HG03280 (cell line): ENCODE results near the gene FAM199X.

ENCODE experiments used
- ATAC-seq: cut with Tn5 transposase; IDR thresholded peaks from one replicate; pipeline ENCODE4 v1.9.1; 2021; ENCODE audit warnings: mild to moderate bottlenecking, moderate library complexity; ENCODE audit not compliant: unreplicated experiment

Gene FAM199X

DNA sequence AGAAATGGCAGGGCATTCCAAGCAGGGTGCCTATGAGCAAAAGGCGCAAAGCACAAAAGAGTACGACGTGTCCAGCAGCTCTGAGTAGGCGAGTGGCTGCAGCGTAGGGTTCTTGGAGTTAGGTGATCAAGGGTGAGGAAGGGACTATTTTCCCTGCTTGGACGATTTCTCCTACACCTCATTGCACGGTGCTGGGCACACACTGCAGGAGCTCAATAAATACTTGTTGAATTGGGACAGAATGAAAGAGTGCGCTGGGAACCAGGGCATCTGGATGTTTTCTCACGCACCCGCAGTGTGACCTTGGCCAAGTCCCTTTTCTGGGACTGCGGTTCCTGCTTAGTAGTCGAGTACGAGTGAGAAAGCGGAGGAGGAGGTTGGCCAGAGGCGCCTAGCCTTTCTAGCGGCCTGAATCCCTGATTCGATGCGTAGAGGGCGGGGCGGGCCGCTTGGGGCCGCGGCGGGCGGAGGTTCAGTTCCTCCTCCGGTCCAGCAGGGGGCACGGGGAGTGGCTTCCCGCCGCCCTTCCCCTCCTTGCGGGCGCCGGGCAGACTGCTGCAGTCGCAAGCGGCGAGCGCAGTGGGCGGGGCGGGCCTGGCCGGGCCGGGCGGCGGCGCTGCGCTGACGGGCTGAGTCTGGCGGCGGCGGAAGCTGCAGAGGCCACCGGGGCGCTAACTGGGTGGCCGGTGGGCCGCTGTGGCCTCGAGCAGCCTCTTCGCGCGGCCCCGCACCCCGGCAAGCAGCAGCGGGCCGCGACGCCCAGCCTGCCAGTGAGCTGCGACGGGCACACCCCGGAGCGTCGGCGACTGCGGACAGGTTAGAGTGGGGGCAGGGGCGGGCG is at the start of gene FAM199X:
TSS of gene FAM199X (plus strand) at position 560 of the 841 bp plus-strand sequence. CDS start 333 bp downstream, outside the sequence.
- peak; percentile 98 for ATAC-seq

DNA sequence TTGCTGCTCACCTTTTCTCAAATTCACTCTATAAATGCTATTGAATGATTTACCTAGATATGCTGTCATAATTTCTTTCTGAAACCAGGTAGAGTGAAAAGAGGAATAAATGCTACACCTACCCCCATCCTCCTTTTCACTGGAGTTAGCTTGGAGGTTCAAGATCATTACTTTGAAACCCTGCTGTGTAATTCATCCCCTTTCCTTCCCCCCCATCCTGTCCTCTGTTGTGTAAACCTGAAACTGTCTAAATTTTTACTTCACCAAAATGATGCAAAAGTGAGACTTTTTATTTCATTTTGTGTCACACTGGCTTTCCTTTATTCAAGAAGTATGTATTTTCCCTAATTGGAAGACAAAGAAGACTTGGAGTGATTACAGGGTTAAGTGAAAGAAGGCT is 48.5 kb upstream of the FAM199X start:
- ATAC-seq = no peak

DNA sequence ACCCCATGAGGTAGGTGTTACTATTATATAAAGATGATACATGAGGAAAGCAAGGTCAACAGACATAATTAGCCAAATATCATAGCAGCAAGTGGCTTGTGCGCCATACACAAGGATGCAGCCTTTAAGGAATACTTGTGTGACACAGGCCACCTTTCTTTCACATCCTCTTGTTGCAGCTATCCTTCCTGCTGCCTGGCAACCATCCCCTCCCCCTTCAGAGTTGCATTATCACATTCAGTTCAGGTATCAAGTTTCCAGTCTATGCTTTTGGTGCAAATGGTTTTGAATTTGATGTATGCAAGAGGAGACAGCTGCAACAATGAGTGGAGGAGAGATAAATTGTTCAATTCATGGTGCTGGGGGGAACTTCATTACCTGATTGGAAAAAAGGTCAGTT is 47.5 kb upstream of the FAM199X start:
- ATAC-seq = no peak

DNA sequence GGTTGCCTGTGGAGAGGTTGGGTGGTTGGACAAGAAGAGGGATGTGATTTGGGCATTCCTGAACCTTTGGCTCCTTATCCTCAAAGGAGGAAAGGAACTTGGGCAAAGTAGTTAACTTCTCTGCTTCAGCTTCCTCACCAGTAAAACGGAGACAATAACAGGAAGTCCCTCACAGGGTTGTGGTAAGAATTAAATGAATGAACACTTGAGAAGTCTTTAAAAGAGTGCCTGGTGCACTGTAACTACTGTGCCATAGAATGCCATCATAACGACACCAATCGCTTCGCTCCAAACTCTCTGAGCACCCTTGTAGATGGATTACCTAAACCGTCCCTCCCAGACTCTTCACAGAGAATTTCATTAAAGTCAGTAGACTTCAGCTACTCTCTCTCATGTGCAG is 43.4 kb upstream of the FAM199X start:
- ATAC-seq = no peak

DNA sequence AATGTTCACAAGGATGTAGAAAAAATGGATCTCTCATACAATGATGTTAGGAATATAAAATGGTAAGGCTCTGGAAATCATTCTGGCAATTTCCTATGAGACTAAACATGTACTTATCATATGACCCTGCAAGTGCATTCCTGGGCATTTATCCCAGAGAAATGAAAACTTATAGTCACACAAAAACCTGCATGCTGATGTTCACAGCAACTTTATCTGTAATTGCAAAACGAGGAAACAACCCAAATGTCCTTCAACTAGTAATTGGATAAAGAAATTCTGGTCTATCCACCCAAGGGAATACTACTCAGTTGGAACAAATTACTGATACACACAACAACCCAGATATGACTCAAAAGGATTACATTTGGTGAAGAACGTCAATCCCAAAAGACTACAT is 39.4 kb upstream of the FAM199X start:
- ATAC-seq = no peak

DNA sequence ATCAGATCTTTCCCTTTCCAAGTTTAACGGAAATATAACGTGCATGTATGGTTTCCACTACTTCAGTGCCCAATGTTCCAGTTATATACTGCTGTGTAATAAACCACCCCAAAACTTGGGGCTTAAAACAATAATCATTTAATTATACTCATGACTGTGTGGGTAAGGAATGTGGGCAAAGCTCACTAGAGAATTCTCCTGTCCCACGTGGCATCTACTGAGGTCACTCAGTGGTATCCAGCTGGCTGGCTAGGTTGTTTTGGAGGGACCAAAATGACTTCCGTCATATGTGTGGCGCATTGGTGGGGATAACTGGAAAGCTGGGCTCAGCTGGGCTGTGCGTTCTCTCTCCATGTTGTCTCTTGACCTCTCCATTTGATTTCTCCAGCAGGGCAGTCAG is 35.4 kb upstream of the FAM199X start:
- ATAC-seq = no peak

DNA sequence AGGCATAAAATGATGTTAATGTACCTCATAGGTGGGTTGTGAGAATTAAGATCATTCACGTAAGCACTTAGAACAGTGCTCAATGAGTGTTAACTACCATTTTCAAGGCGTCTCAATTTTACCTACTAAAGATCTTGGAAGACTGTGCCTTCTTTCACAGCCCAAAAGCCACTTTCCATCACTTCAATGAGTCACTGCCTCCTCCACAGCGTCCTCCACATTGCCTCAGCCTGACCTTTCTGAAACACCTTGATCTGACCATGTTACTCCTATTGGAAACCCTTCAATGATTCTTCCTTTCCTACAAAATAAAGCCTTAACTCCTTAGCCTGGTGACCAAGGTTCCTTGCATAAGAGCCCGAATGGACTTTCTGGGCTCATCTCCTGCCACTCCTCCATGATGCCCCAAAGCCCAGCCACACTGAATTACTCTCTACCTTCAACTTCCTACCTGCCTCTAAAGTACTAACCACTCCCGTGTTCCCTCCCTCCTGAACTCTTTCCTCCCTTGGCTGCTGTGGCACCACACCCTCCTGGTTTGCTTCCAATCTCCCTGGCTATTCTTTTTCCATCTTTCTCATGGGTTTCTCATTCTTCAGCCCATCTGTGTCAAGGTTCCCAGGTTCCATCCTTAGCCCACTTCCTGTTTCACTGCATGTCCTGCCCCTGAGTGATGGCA is 31.5 kb upstream of the FAM199X start:
- ATAC-seq = no peak

DNA sequence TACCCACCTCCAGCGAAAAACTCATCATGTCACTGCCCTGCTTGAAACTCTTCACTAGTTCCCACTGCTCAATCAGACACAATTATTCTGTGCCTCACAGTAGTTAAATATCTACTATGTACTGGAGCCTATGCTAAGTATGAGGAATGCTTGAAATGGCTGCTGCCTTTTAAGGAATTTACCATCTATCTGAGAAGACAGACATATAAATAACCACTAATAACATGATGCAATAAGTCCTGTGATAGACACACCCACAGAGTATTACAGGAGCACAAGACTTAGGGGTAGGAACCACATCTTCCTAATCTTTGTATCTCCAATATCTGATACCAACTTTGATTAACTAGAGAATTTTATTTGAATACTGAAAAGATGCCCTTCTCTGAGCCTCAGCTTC is 30.6 kb upstream of the FAM199X start:
- ATAC-seq = no peak

DNA sequence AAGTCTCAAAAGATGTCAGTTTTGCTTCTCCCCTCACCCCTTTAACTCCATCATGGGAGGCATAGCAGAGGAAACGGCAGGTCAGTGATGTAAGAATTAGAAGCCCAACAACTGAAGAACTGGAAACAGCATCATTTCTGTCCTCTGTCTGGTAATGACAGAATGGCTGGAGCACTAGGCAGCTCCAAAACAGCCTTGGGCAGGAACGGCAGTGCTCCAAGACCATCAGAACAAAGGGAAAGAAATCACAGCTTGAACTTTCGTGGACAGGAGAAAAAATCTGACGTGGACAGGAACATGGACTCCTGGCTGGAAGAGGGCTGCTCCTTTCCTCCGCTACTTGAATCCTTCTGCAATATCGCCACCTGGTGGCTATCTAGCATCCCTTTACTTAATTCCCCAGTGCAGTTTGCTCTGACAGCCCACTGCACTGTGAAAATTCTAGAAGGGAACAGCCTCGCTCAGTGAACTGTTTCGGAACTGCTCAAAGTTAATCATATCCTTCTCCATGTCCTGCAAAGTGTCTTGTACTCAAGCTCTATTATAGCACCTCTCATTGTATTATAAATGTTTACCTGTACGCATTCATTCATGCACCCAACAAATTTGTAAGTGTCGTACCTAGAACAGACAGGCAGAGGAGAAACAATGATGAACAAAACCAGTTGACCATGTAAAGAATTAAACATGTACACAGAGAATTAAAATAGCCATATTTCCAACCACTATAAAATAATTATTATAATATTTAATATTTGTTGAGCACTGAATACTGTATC is 29.8 kb upstream of the FAM199X start:
- ATAC-seq = peak; percentile 91

DNA sequence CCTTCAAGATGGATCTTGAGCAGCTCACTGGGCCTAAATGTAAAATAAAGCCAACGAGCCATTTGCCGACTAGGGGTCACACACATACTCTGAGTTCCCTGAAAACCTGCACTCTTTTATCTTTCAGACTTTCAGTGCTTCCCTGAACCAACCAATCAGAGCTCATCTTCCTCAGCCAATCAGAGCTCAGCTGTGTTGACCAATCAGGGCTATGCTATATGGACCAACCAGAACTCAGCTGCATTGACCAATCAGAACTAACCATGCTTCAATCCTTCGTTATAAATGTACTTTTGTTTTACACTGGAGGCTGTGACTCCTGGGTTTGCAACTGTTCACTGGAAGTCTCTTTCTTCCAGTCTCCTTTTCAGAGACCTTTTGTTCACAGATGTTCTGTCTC is 28.8 kb upstream of the FAM199X start:
- ATAC-seq = no peak

DNA sequence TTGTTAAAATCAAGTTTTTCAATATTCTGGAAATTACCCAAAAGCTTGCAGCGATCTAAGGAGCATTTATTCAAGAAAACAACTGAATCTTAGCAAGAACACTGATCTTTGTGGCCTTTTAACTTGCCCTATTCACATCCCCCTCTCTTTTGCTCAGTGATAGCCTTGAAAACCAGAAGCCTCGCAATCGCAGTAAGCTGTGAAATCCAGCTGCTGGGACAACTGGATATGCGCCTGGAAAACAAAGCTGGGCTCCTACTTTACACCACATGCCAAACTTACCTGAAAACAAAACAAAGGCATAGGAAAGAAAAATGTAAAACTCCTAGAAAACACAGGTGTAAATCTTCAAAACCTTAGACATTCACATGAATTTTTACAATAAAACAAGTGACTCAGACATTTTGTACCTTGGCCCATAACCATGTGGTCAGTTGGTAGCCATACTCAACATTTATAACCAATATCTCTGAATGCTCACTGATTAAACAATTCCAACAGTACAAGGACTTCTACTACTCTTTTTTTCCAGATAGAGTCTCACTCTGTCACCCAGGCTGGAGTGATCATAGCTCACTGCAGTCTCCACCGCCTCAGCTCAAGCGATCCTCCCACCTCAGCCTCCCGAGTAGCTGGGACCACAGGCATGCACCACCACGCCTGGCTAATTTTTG is 25.0 kb upstream of the FAM199X start:
- ATAC-seq = no peak

DNA sequence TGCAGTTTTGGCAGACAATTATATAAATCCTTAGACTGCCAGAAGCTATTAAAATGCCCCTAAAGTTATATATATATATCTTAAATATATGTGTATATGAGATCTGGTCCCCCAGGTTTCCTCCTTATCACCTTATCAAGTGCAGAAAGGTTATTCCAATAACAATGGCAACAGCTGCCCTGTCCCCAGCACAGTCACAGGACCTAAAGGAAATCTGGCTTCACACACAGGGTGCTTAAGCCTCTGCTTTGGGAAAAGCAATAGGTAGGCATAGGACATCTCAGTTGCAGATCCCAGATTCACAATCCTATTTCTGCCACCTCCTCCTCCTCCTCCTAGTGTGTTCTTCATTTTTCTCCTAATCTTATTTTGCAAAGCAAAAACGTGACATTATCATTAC is 15.2 kb upstream of the FAM199X start:
- ATAC-seq = no peak

DNA sequence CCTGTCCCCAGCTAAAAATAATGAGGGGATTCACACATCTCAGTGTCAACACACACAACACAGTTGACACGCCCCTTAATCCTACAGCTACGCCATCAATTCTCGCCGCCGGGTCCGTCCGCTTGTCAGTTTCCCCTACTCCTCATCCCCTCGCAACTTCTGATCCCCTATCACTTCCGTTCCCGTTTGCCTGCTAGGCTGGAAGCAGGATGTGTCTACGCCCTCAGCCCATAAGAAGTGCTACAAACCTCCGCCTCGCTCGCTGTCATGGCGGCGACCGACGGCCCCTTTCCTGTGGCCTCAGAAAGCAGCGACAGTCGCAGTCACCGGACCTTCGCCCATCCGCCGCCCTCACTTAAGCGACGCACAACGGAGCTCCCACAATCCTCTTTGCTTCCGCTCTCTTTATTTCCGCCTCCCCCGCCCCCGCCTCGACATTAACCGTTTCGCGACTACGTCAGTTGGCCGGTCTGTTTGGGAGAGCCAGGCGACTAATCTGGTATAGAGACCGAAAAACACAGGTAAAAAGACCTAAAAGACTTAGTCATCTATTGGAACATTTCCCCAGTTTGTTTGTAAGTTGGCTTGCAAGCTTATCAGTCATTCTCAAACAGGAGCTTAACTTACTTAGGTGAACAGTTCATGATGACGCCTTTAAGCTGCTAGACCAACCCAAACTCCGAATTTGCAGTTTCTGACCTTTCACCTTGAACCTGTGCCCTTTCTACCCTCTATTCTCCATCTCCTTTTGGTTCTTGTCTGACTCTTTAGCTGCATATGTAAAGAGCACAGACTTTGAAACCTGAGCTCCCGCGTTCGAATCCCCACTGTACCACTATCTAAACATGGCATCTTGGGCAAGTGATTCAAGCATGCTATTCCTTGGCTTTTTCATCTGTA is 9.4 kb upstream of the FAM199X start, which contains the start of gene SLC25A53:
TSS of gene SLC25A53 (minus strand) at position 380 of the 900 bp plus-strand sequence. CDS start 51,752 bp downstream, outside the sequence.
- ATAC-seq = peak; percentile 94

DNA sequence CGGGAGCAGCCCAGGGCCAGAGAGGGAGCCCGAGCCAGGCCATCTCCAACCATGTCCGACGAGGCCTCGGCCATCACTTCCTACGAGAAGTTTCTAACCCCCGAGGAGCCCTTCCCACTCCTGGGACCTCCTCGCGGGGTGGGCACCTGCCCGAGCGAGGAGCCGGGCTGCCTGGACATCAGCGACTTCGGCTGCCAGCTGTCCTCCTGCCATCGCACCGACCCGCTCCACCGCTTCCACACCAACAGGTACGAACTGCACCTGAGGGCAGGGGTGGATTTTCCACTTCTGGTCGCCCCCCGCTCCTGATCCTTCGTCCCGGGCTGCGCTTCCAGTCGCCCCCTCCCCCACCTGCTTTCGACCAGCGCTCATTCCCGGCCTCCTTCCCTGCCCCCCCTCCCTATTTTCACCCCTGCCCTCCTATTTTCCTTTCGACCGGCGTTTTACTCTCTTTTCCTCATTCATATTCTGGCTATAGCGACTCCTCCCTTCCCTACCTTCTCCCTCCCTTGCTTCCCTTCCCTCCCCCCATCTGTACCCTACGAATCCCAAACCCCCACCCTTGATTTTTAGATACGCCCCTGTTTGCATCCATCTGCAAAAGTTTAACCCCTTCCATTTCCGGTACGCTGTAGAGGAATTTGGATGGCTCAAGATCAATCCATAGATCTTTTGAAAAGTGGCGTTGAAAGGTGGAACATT is 633 bp downstream of the FAM199X start:
- peak; percentile 6 for ATAC-seq

DNA sequence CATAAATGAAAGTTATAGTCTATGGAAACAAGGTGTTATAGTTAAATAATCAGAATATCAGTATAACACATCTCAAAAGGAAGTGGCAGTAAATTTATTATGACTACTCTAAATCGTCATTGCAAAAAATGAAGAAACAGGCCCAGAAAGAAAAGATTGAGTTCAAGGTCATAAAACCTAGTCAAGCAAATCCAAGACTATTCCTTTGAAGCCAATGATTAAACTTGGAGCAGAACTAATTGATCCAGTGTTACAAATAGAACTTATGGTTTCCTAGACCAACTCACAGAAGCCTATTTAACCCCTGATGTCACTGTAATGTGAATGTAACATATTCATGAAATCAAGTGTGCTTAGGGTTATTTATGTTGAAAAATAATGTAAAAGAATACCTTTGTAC is 1.9 kb downstream of the FAM199X start:
- ATAC-seq = no peak

DNA sequence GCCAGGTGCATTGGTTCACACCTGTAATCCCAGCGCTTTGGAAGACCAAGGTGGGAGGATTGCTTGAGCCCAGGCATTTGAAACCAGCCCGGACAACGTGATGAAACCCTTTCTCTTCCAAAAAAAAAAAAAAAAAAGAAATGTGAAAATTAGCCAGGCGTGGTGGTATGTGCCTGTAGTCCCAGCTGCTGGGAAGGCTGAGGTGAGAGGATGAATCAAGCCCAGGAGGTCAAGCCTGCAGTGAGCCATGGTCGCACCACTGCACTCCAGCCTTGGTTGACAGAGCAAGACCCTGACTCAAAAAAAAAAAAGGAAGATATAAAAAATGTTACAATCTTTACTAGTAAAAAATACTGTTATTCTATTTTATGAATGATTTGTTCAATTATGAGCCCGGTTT is 5.9 kb downstream of the FAM199X start:
- ATAC-seq = no peak

DNA sequence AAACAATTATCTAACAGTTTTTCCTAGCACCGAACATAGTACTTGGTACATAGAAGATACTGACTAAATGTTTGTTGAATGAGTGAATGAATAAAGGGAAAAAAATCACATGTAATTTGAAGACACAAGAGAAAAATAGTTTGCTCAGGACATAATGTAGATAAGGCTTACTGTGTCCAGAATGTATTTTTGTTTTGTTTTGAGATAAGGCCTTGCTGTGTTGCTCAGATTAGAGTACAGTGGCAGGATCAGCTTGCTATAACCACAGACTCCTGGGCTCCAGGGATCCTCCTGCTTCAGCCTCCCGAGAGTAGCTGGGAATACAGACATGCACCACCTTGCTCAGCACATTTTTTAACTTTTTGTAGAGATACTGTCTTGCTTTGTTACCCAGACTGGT is 6.5 kb downstream of the FAM199X start:
- no peak for ATAC-seq

DNA sequence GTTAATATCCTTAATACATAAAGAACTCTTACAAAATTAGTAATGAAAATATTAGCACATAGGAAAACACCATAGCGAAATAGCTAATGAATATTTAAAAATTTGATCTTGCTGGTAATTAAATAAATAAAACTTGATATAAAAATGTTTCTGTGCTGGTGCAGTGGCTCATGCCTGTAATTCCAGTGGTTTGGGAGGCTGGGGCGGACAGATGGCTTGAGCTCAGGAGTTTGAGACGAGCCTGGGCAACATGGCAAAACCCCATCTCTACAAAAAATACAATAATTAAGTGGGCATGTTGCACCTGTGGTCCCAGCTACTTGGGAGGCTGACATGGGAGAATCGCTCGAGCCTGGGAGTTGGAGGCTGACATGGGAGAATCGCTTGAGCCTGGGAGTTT is 7.6 kb downstream of the FAM199X start:
- ATAC-seq = no peak

DNA sequence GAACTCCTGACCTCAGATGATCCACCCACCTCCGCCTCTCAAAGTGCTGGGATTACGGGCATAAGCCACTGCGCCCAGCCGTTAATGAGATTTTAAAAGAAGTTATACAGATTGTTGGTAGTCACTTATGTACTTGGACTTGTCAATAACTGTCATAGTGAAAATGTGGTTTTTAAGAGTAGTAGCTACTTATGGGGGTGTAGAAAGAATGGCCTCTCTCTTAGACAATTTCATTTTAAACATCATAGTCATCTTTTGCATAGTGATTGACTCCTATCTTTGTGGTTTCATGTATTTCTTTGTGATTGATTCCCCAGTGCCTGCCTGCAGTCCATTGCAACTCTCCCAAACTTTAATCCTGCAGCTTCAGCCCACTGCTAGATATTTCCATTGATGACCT is 17.4 kb downstream of the FAM199X start:
- no peak for ATAC-seq
